Gastroesophageal sphincter (tissue), 4 donors: ENCODE results near the gene BTBD1. TPM values are rescaled to one million over a fixed set of nuclear protein-coding genes. Genes with fewer than 3 reads are reported as not detected.

ENCODE experiments used
- ATAC-seq: fragments of 150-250 bp; one replicate; pipeline ENCODE4 v1.9.1; 2016; ENCODE audit warnings: mild to moderate bottlenecking, moderate library complexity
- H3K27ac ChIP-seq, 4 donors: fragments of 200-600 bp; sonication (generic) in 3 of 4; 1 replicate in 3 of 4; 2 replicates in 1 of 4; pipeline ENCODE4 v1.5.1; 2016 to 2019
- H3K27me3 ChIP-seq: fragments of 200-600 bp; sonication (generic); one replicate; pipeline ENCODE4 v1.5.1; 2019
- H3K36me3 ChIP-seq, 2 donors: fragments of 200-600 bp; sonication (generic); one replicate each; pipeline ENCODE4 v1.5.1; 2019; ENCODE audit warnings: control low read depth in 1 of 2
- H3K4me1 ChIP-seq, 3 donors: fragments of 200-600 bp; sonication (generic); 1 replicate in 2 of 3; 2 replicates in 1 of 3; pipeline ENCODE4 v1.5.1; 2016 to 2019; ENCODE audit warnings: control low read depth in 2 of 3
- H3K4me3 ChIP-seq, 2 donors: fragments of 200-600 bp; sonication (generic); one replicate each; pipeline ENCODE4 v1.5.1; 2019; ENCODE audit warnings: mild to moderate bottlenecking in 1 of 2, moderate library complexity in 1 of 2
- H3K9me3 ChIP-seq, 3 donors: fragments of 200-600 bp; sonication (generic); one replicate each; pipeline ENCODE4 v1.5.1; 2017 to 2019; ENCODE audit warnings: control low read depth in 2 of 3
- EP300 ChIP-seq: sonication (generic); formaldehyde crosslinking; IDR thresholded peaks from one replicate; pipeline ENCODE4 v1.6.1; 2017; ENCODE audit warnings: antibody characterized with exemption, mild to moderate bottlenecking
- POLR2A ChIP-seq, 2 donors: fragments of 450-650 bp; IDR thresholded peaks; one replicate each; pipeline ENCODE4 v1.6.1; 2017; ENCODE audit warnings: antibody characterized with exemption in 2 of 2, mild to moderate bottlenecking in 2 of 2, moderate library complexity in 1 of 2
- POLR2AphosphoS5 ChIP-seq: sonication (generic); formaldehyde crosslinking; IDR thresholded peaks from one replicate; pipeline ENCODE4 v1.6.1; 2017; ENCODE audit warnings: antibody characterized with exemption
- WGBS, 2 donors: methylation state at CpG; one replicate each; pipeline ENCODE4 v1.1.5; 2018; ENCODE audit warnings: low coverage in 1 of 2; 5-methylcytosine and 5-hydroxymethylcytosine counted together
- total RNA-seq, 4 donors: library from RNA; depleted of rRNA; stranded (reverse); fragments of >200 nt; gene quantifications; one replicate each; pipeline ENCODE4 v1.1.0, GENCODE V29; 2016
- TF ChIP-seq, protein P1 (sequence below), 4 experiments: fragments of 200-600 bp in 2 of 4; fragments of 450-650 bp in 2 of 4; sonication (generic) in 1 of 4; IDR thresholded peaks; one replicate each; pipeline ENCODE4 v1.5.1; 2017 to 2019; ENCODE audit warnings: antibody characterized with exemption in 4 of 4, mild to moderate bottlenecking in 2 of 4, moderate library complexity in 2 of 4

BTBD1 gene
- total RNA-seq = 10 to 100 TPM; 48.6 to 69.6 (median 60.5) TPM

DNA sequence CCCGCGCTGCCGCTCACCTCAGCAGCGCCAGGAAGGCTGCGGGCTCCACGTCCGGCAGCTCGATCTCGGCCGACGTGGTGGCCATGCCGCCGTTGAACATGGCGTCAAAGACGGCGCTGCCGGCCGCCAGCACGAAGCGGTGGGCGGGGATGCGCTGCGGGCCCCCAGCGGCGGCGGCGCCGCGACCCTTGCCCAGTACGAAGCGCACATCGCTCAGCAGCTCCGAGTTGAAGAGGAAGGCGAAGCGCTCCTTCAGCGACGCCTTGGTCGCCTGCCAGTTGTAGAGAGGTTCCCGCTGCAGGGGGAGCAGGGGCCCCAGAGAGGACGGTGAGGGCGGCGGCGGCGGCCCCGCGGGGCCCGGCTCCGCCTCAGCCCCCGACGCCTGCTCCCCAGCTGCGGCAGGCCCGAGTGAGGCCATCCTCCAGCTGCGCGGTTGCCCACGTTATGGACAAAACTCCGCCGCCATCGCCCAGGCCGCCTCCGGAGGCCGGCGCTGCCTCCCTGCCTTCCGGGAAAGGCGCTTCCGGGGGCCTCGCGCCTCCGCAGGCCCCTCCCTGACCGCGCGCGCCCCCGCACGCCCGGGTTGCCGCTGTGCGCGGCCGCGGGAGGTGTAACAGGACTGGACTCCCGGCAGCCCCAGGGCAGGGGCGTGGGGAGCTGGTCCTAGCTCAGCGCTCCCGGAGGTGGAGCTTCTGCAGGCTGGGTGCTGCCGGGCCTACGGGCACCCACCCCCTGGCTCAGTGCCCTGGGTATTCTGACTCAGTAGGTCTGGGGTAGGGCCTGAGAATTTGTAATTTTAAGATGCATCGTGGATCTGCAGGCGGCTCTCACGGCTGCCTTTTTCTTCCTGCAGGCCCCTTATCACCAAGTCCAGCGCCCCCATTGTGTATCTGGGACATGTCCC lies at the start of gene BTBD1:
TSS of gene BTBD1 (minus strand) at position 519 of the 904 bp plus-strand sequence. CDS start at position 418, 101 bp downstream.
- Histone ChIP-seq H3K27me3 (no peaks in the 10 kb centered on the region), H3K4me1 (peaks cover 2 to 44% (median 29%) of the 10 kb centered on the region in 3 donors), H3K36me3 (no peaks in the 10 kb centered on the region), H3K4me3 (peak within 1 kb of the TSS; percentile 67 to 76), H3K9me3 (no peaks in the 10 kb centered on the region), H3K27ac (peak within 1 kb of the TSS; percentile 65 to 98 (median 93))
- TF ChIP-seq EP300 (no peak), POLR2AphosphoS5 (peak; percentile 88), POLR2A (IDR thresholded peaks at IDR 0.05) (peak; percentile 94)
- TF ChIP-seq, protein P1, sequence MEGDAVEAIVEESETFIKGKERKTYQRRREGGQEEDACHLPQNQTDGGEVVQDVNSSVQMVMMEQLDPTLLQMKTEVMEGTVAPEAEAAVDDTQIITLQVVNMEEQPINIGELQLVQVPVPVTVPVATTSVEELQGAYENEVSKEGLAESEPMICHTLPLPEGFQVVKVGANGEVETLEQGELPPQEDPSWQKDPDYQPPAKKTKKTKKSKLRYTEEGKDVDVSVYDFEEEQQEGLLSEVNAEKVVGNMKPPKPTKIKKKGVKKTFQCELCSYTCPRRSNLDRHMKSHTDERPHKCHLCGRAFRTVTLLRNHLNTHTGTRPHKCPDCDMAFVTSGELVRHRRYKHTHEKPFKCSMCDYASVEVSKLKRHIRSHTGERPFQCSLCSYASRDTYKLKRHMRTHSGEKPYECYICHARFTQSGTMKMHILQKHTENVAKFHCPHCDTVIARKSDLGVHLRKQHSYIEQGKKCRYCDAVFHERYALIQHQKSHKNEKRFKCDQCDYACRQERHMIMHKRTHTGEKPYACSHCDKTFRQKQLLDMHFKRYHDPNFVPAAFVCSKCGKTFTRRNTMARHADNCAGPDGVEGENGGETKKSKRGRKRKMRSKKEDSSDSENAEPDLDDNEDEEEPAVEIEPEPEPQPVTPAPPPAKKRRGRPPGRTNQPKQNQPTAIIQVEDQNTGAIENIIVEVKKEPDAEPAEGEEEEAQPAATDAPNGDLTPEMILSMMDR (IDR thresholded peaks at IDR 0.05) = peak in 1 of 4 experiments; percentile 53
- no CpG with 5 or more reads among the region's 90 CpGs for WGBS, 2 donors
- peak; percentile 98 for ATAC-seq

DNA sequence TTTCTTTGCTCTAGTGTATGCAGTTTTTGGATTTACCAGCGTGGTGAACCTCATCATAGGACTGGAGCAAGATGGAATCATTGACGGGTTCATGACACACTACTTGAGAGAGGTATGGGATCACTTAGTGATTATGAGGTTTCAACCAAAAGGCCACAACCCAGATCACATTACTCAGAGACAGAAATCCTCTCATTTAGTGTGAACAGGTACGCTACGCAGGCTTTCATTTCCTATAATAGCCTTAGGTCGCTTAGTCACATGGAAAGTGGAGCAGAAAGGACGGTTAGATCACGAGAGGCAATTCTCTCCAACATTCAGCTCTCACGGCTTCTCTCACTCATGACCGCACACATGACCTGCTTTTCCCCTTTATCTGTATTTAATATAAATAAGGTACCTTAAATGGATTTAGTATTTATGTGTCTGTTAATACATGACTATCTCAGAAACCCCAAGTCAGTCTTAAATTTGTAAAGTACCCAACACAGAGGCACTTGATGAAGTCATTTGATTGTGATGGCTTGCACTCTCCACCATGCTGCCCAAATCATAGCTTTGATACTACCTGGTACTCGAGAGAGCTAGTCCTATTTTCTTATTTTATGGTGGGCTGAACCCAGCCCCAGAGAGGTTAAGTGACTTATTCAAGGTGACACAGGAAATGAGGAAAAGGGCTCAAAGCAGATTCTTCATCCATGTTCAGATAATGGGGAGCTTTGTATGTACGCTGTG lies 48.9 kb upstream of the BTBD1 start:
- no peak overlapping the region for H3K27ac ChIP-seq
- H3K27me3 ChIP-seq = peaks cover 2% of the 10 kb centered on the region
- TF ChIP-seq EP300 = no peak
- TF ChIP-seq, protein P1 (IDR thresholded peaks at IDR 0.05) = no peak
- TF ChIP-seq POLR2AphosphoS5 = no peak
- no peak for TF ChIP-seq POLR2A (IDR thresholded peaks at IDR 0.05)
- no peak overlapping the region for H3K4me3 ChIP-seq
- H3K4me1 ChIP-seq = no peaks in the 10 kb centered on the region
- 70 to 92% methylated on average over 8 to 10 of the region's 11 CpGs for WGBS, 2 donors
- peaks cover 0 to 18% of the 10 kb centered on the region in 2 donors for H3K36me3 ChIP-seq
- H3K9me3 ChIP-seq = no peaks in the 10 kb centered on the region
- ATAC-seq = no peak

DNA sequence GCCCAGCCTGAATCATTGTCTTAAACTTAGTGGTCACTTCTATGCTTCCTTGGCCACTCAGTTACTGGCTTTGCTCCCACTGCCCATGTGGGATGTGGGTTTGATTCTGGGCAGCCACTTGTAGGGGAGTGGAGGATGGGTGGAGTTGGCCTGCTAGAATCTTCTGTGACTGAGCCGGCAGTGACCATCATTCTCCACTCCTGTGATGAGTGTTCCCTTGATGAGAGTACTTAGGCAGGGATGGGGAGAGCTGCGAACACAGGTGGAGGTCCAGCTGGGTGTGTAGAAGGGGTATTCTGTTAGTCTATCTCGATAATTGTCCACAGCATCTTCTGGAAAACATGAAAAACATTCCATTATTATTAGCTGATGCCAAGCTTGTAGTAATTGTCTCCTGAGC lies 48.4 kb upstream of the BTBD1 start:
- H3K27ac ChIP-seq = no peak overlapping the region
- TF ChIP-seq, protein P1 (IDR thresholded peaks at IDR 0.05) = no peak
- TF ChIP-seq POLR2AphosphoS5 (no peak), POLR2A (IDR thresholded peaks at IDR 0.05) (no peak), EP300 (no peak)
- no peaks in the 10 kb centered on the region for H3K4me1 ChIP-seq
- H3K9me3 ChIP-seq = no peaks in the 10 kb centered on the region
- 96 to 100% methylated on average over 3 of the region's 3 CpGs for WGBS, 2 donors
- peaks cover 0 to 18% of the 10 kb centered on the region in 2 donors for H3K36me3 ChIP-seq
- no peak for ATAC-seq
- H3K4me3 ChIP-seq = no peak overlapping the region
- peaks cover 8% of the 10 kb centered on the region for H3K27me3 ChIP-seq

DNA sequence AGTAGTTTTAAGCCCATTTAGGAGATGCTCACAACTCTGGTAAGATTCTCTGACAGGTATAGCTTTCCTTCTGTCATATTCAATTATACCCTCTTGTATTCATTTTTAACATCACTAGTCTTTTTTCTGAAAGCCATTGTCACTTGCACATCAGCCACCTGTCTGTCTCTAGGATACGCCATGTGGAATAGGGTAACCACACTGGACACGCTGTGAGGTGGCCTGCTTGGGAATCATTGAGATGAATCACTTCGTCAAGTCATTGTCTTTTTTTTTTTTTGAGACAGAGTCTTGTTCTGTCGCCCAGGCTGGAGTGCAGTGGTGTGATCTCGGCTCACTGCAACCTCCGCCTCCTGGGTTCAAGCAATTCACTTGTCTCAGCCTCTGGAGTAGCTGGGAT lies 47.8 kb upstream of the BTBD1 start:
- 80 to 89% methylated on average over 3 to 6 of the region's 6 CpGs for WGBS, 2 donors
- Histone ChIP-seq H3K9me3 (no peaks in the 10 kb centered on the region), H3K27ac (no peak overlapping the region), H3K36me3 (peaks cover 0 to 18% of the 10 kb centered on the region in 2 donors), H3K4me3 (no peak overlapping the region), H3K4me1 (no peaks in the 10 kb centered on the region), H3K27me3 (peaks cover 13% of the 10 kb centered on the region)
- no peak for ATAC-seq
- no peak for TF ChIP-seq POLR2A (IDR thresholded peaks at IDR 0.05)
- TF ChIP-seq EP300 = no peak
- TF ChIP-seq POLR2AphosphoS5 = no peak
- TF ChIP-seq, protein P1 (IDR thresholded peaks at IDR 0.05) = no peak
